Loucy (cell line): ENCODE results near the gene CCDC88C.

Experiments used
- H2AFZ ChIP-seq: fragments of 200-600 bp; sonication (generic); 2 replicates; pipeline ENCODE4 v1.6.0; 2016; ENCODE audit warnings: antibody characterized with exemption, mild to moderate bottlenecking, low read length, moderate library complexity
- H3F3A ChIP-seq: fragments of 200-600 bp; 2 replicates; pipeline ENCODE4 v1.6.0; 2016; ENCODE audit warnings: antibody characterized with exemption, low read depth, mild to moderate bottlenecking
- H3K27me3 ChIP-seq: fragments of 200-600 bp; sonication (generic); 2 replicates; pipeline ENCODE4 v1.6.1; 2014; ENCODE audit warnings: low read length, mild to moderate bottlenecking; ENCODE audit not compliant: insufficient read depth, poor library complexity, severe bottlenecking
- H3K36me3 ChIP-seq: fragments of 200-600 bp; sonication (generic); 2 replicates; pipeline ENCODE4 v1.6.1; 2016; ENCODE audit warnings: low read length; ENCODE audit not compliant: insufficient read depth
- H3K4me1 ChIP-seq: fragments of 200-600 bp; sonication (generic); 2 replicates; pipeline ENCODE4 v1.5.1; 2014; ENCODE audit warnings: low read length, mild to moderate bottlenecking; ENCODE audit not compliant: insufficient read depth, poor library complexity, severe bottlenecking
- H3K4me2 ChIP-seq: fragments of 200-600 bp; sonication (generic); 2 replicates; pipeline ENCODE4 v1.6.0; 2014; ENCODE audit warnings: antibody characterized with exemption, low read length, low read depth, mild to moderate bottlenecking; ENCODE audit not compliant: poor library complexity, severe bottlenecking
- H3K4me3 ChIP-seq: fragments of 200-600 bp; sonication (generic); 2 replicates; pipeline ENCODE4 v1.5.1; 2014; ENCODE audit warnings: low read length, mild to moderate bottlenecking, mixed read lengths; ENCODE audit not compliant: poor library complexity, severe bottlenecking
- H3K79me2 ChIP-seq: fragments of 200-600 bp; sonication (generic); 2 replicates; pipeline ENCODE4 v1.6.1; 2014; ENCODE audit warnings: low read length; ENCODE audit not compliant: insufficient read depth
- H3K9ac ChIP-seq: fragments of 200-600 bp; sonication (generic); 2 replicates; pipeline ENCODE4 v1.6.0; 2014; ENCODE audit warnings: mild to moderate bottlenecking, low read depth, low read length, moderate library complexity; ENCODE audit not compliant: poor library complexity, severe bottlenecking
- H3K9me2 ChIP-seq: fragments of 200-600 bp; sonication (generic); replicated peaks from 2 replicates; pipeline ENCODE4 v1.6.1; 2016; ENCODE audit warnings: low read depth, low read length, mixed read lengths
- H3K9me3 ChIP-seq: fragments of 200-600 bp; sonication (generic); 2 replicates; pipeline ENCODE4 v1.6.1; 2014; ENCODE audit warnings: mild to moderate bottlenecking, antibody characterized with exemption, low read length, low read depth; ENCODE audit not compliant: insufficient read depth
- H4K20me1 ChIP-seq: fragments of 200-600 bp; sonication (generic); 2 replicates; pipeline ENCODE4 v1.6.0; 2014; ENCODE audit warnings: antibody characterized with exemption, low read length, mild to moderate bottlenecking; ENCODE audit not compliant: insufficient read depth, poor library complexity, severe bottlenecking
- EZH2phosphoT487 ChIP-seq: fragments of 200-600 bp; IDR thresholded peaks from 2 replicates; pipeline ENCODE4 v1.6.1; 2018; ENCODE audit warnings: antibody characterized with exemption, mild to moderate bottlenecking, moderate library complexity, borderline replicate concordance
- TF ChIP-seq, protein P1 (sequence below): fragments of 200-600 bp; sonication (generic); conservative IDR thresholded peaks from 2 replicates; pipeline ENCODE4 v1.5.1; 2014; ENCODE audit warnings: mild to moderate bottlenecking, antibody characterized with exemption, low read length

Gene CCDC88C

DNA sequence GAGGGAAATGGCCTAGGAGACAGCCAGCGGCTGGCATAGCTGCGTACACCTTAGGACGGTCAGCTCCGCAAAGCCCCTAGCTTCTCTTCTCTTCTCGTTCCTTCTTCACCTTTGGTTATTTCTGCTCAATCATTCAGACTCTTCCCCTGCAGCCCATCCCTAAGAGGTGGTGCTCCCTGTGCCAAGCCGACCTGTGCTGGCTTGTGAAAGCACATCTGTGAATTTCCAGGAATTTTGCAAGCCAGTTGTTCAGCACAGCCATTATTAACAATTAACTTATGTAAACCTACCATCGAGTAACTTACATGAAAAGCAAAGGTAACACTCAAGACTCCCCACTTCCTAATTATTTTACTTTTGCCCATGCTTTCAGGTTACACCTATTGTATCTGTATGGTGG is 152.2 kb downstream of the CCDC88C start:
- no peaks in the 10 kb centered on the region for H3K9me2 ChIP-seq
- no peak overlapping the region for H3K4me2 ChIP-seq
- no peaks in the 10 kb centered on the region for H3K27me3 ChIP-seq
- no peak overlapping the region for H3K4me3 ChIP-seq
- no peaks in the 10 kb centered on the region; the same call in 1 of the 2 replicates for H3K36me3 ChIP-seq
- no peaks in the 10 kb centered on the region for H3K79me2 ChIP-seq
- H3K9me3 ChIP-seq, result no peaks in the 10 kb centered on the region
- no peaks in the 10 kb centered on the region for H4K20me1 ChIP-seq
- no peak overlapping the region for H3K9ac ChIP-seq
- TF ChIP-seq EZH2phosphoT487, result no peak
- TF ChIP-seq, protein P1, sequence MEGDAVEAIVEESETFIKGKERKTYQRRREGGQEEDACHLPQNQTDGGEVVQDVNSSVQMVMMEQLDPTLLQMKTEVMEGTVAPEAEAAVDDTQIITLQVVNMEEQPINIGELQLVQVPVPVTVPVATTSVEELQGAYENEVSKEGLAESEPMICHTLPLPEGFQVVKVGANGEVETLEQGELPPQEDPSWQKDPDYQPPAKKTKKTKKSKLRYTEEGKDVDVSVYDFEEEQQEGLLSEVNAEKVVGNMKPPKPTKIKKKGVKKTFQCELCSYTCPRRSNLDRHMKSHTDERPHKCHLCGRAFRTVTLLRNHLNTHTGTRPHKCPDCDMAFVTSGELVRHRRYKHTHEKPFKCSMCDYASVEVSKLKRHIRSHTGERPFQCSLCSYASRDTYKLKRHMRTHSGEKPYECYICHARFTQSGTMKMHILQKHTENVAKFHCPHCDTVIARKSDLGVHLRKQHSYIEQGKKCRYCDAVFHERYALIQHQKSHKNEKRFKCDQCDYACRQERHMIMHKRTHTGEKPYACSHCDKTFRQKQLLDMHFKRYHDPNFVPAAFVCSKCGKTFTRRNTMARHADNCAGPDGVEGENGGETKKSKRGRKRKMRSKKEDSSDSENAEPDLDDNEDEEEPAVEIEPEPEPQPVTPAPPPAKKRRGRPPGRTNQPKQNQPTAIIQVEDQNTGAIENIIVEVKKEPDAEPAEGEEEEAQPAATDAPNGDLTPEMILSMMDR, result no peak
- H3K4me1 ChIP-seq, result no peaks in the 10 kb centered on the region
- no peaks in the 10 kb centered on the region for H3F3A ChIP-seq
- H2AFZ ChIP-seq, result no peak overlapping the region

DNA sequence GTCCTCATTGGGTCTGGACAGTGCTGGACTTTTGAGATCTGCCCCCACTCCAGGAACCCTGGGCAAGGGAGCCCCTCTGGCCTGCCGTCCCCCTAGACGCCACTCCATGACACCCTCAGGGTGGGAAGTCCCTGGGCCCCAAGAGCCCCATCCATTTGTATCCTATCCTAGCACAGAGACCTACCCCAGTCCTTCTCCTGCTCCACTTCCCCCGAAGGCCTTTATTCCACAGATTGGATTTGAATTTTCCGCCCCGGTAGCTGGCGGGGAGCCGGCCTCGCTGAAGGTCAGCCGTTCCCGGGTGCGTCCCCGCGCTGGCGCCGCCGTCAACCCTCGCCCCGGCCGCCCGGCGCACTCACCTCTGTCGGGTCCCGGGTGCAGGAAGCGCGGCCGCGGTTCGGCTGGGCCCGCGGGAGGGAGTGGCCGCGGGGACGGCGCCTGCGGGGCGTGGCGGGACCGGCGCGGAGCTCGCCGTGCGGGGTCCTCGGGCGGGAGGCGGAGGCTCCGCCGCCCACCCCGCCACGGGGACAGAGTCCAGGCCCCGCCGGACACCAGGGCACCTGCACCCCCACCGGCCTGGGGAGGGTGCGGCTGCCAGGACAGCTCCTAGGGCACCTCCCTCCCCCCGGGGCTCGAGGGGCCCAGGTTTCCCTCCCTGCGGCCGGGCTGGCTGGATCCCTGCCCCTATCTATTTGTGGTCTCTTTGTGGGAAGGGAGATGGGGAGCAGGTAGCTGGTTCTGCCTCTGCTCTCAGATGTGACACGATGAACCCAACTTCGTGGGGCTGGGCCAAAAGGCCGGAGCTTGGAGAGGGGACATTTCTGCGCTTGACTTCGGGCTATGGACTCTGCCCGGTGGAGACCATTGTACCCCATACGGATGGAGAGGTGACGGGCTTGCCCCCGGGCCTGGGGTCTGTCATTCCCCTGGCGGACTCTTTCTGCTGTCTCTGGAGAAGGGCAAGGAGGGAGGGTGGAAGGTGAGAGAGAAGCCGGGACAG is 153.2 kb downstream of the CCDC88C start:
- Histone ChIP-seq H3K4me2 (no peak overlapping the region), H3K9me3 (no peaks in the 10 kb centered on the region), H3K4me3 (no peak overlapping the region), H2AFZ (no peak overlapping the region), H3K79me2 (no peaks in the 10 kb centered on the region), H4K20me1 (no peaks in the 10 kb centered on the region), H3K36me3 (no peaks in the 10 kb centered on the region), H3K9me2 (no peaks in the 10 kb centered on the region), H3K4me1 (no peaks in the 10 kb centered on the region), H3K9ac (no peak overlapping the region), H3F3A (no peaks in the 10 kb centered on the region), H3K27me3 (no peaks in the 10 kb centered on the region)
- TF ChIP-seq EZH2phosphoT487, result no peak
- TF ChIP-seq, protein P1, result no peak

DNA sequence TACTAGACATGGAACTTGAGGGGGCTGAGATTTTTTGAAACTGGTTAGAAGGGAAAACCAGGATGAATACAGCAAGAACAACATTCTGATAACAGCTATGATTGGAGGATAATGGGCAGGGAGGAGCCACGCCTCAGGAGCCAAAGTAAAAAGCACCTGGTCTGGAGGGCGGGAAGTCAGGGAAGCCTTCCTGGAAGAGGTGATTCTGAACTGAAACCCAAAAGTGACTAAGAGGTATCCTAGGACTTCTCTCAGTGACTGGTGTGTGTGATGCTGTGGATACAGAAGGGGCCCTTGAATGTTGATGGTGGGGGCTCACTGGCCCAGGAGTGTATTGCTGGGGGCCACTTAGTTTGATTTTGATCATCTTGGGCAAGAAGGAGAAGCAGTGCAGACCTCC is 154.3 kb downstream of the CCDC88C start:
- H3K4me2 ChIP-seq, result no peak overlapping the region

More for the DNA sequence above, 154.3 kb downstream of the CCDC88C start:
- no peaks in the 10 kb centered on the region for H3K9me2 ChIP-seq
- no peaks in the 10 kb centered on the region for H3K27me3 ChIP-seq
- TF ChIP-seq, protein P1, result no peak
- no peak for TF ChIP-seq EZH2phosphoT487
- H4K20me1 ChIP-seq, result no peaks in the 10 kb centered on the region
- H3K4me1 ChIP-seq, result peaks cover 2% of the 10 kb centered on the region
- no peaks in the 10 kb centered on the region for H3F3A ChIP-seq
- H3K36me3 ChIP-seq, result no peaks in the 10 kb centered on the region
- no peaks in the 10 kb centered on the region for H3K9me3 ChIP-seq
- H3K4me3 ChIP-seq, result no peak overlapping the region
- no peak overlapping the region for H3K9ac ChIP-seq
- H2AFZ ChIP-seq, result no peak overlapping the region
- H3K79me2 ChIP-seq, result no peaks in the 10 kb centered on the region
